Measurements from ENCODE around the gene FAM83F. TPM values are rescaled to one million over a fixed set of nuclear protein-coding genes. Genes with fewer than 3 reads are reported as not detected.
A peak's percentile ranks its signal among the peaks of the same experiment; 100 is the strongest.

Gene FAM83F
- total and polyA plus RNA-seq, 10 of the 15 experiments (the other 5 are each of a cell fraction or from before 2014, with no cell fraction given), result 0.01 to 0.05 (median 0.01) TPM; not detected in 7

GRCh38 chr22:40070701-40071100 lies 75.9 kb downstream of the FAM83F start:
- in situ Hi-C loops (cut with MboI) (no loop called here), intact Hi-C loops (cut with micrococcal nuclease; ENCODE audit: unreplicated experiment) (no loop called here)
- Histone ChIP-seq H3K36me3 (ENCODE audit: control insufficient read depth in 2 of 2, insufficient read depth in 2 of 2, low read length in 1 of 2) (no peaks in the 10 kb centered on the region), H3K4me2 (ENCODE audit: control insufficient read depth, insufficient read depth) (no peak overlapping the region), H2AFZ (ENCODE audit: control insufficient read depth, low read depth, low read length) (no peak overlapping the region), H3K27ac (ENCODE audit: control insufficient read depth, insufficient read depth) (no peak overlapping the region), H3K79me2 (ENCODE audit: control insufficient read depth, insufficient read depth, low read length) (no peaks in the 10 kb centered on the region; the same call in 1 of the 2 replicates), H3K4me1 (ENCODE audit: control insufficient read depth, insufficient read depth, low read length) (peaks cover 9% of the 10 kb centered on the region; the same call in 1 of the 2 replicates), H3K27me3 (replicated peaks in 1 of 2; ENCODE audit: control insufficient read depth in 2 of 2, insufficient read depth in 2 of 2, low read length in 1 of 2) (no peaks in the 10 kb centered on the region), H3K4me3 (no peak overlapping the region), H3K9me3 (replicated peaks; ENCODE audit: control insufficient read depth, insufficient read depth, low read length) (no peaks in the 10 kb centered on the region), H3K9ac (ENCODE audit: control insufficient read depth, insufficient read depth, low read length) (no peak overlapping the region), H4K20me1 (ENCODE audit: control insufficient read depth, insufficient read depth) (no peaks in the 10 kb centered on the region)
- FAIRE-seq (no peak), DNase-seq (ENCODE audit: low read depth, low spot score) (no peak), ATAC-seq (0 out of 3 replicates have a peak, but pooled peaks have one; percentile 37)
- RAD21 ChIA-PET (ENCODE audit: unreplicated experiment), result interaction anchor here (0.7 to 1.3 kb wide), 5 partner anchors 26 to 276 kb away, joined by 3 to 4 read pairs (median 3); partner anchors contain the start of gene TNRC6B
- POLR2A ChIA-PET, result interaction anchor here (0.6 to 1.7 kb wide), 3 partner anchors 14 to 276 kb away, joined by 3 to 4 read pairs (median 3); no protein-coding TSS in a partner anchor
- SMC1A ChIA-PET (ENCODE audit: uncharacterized antibody, unreplicated experiment), result interaction anchor here (0.7 to 2.5 kb wide), 10 partner anchors 9 to 145 kb away, joined by 3 to 8 read pairs (median 3); no protein-coding TSS in a partner anchor
- CTCF ChIA-PET, result interaction anchor here (0.8 to 1.5 kb wide), 4 partner anchors 9 to 18 kb away, joined by 3 to 4 read pairs (median 3); no protein-coding TSS in a partner anchor
- no peak for TF ChIP-seq ETV6 (conservative IDR thresholded peaks at IDR 0.05 in 1 of 2, IDR thresholded peaks at IDR 0.05 in 1 of 2; ENCODE audit: borderline replicate concordance in 1 of 2, low read depth in 1 of 2)
- TF ChIP-seq ZSCAN29 (IDR thresholded peaks at IDR 0.05), result no peak
- TF ChIP-seq NR2F1 (conservative IDR thresholded peaks at IDR 0.05), result 0 out of 2 replicates have a peak, but pooled peaks have one; percentile 36
- TF ChIP-seq MEF2A (IDR thresholded peaks at IDR 0.05; ENCODE audit: insufficient read depth, low read depth, low read length), result 0 out of 2 replicates have a peak, but pooled peaks have one; percentile 45
- no peak for TF ChIP-seq RAD51 (IDR thresholded peaks at IDR 0.05)
- peak; percentile 36; the same call in 1 of the 2 replicates for TF ChIP-seq JUNB (IDR thresholded peaks at IDR 0.05)
- no TSS peak for BruUV-seq (replicated peaks)

- in situ Hi-C loops (cut with MboI) (no loop called here), intact Hi-C loops (cut with micrococcal nuclease; ENCODE audit: unreplicated experiment) (no loop called here)
- ATAC-seq (no peak), DNase-seq (ENCODE audit: low read depth, low spot score) (no peak), FAIRE-seq (no peak)
- Histone ChIP-seq H3K9me3 (replicated peaks; ENCODE audit: control insufficient read depth, insufficient read depth, low read length) (no peaks in the 10 kb centered on the region), H3K79me2 (ENCODE audit: control insufficient read depth, insufficient read depth, low read length) (no peaks in the 10 kb centered on the region; the same call in 1 of the 2 replicates), H3K4me2 (ENCODE audit: control insufficient read depth, insufficient read depth) (no peak overlapping the region), H3K9ac (ENCODE audit: control insufficient read depth, insufficient read depth, low read length) (no peak overlapping the region), H4K20me1 (ENCODE audit: control insufficient read depth, insufficient read depth) (no peaks in the 10 kb centered on the region), H3K27me3 (replicated peaks in 1 of 2; ENCODE audit: control insufficient read depth in 2 of 2, insufficient read depth in 2 of 2, low read length in 1 of 2) (no peaks in the 10 kb centered on the region), H2AFZ (ENCODE audit: control insufficient read depth, low read depth, low read length) (no peak overlapping the region), H3K36me3 (ENCODE audit: control insufficient read depth in 2 of 2, insufficient read depth in 2 of 2, low read length in 1 of 2) (no peaks in the 10 kb centered on the region), H3K4me3 (no peak overlapping the region), H3K4me1 (ENCODE audit: control insufficient read depth, insufficient read depth, low read length) (peaks cover 9% of the 10 kb centered on the region; the same call in 1 of the 2 replicates), H3K27ac (ENCODE audit: control insufficient read depth, insufficient read depth) (no peak overlapping the region)
- ChIA-PET RAD21 (ENCODE audit: unreplicated experiment) (interaction anchor here (1.2 kb wide), 1 partner anchor 27 kb away, joined by 4 read pairs; no protein-coding TSS in a partner anchor), POLR2A (interaction anchor here (1.7 kb wide), 1 partner anchor 17 kb away, joined by 4 read pairs; no protein-coding TSS in a partner anchor), SMC1A (ENCODE audit: uncharacterized antibody, unreplicated experiment) (interaction anchor here (0.8 to 2.5 kb wide), 7 partner anchors 16 to 276 kb away, joined by 3 to 8 read pairs (median 3); partner anchors contain the start of gene TNRC6B), CTCF (interaction anchor here (0.8 to 1.5 kb wide), 2 partner anchors 13 to 14 kb away, joined by 3 to 4 read pairs; no protein-coding TSS in a partner anchor)
- TF ChIP-seq HDAC6 (IDR thresholded peaks at IDR 0.05; ENCODE audit: unreplicated experiment), result no peak
- no peak for TF ChIP-seq FOXM1 (IDR thresholded peaks at IDR 0.05; ENCODE audit: low read depth, low read length)
- no peak for TF ChIP-seq CREM (IDR thresholded peaks at IDR 0.05; ENCODE audit: low read depth)
- no peak for TF ChIP-seq E2F4 (IDR thresholded peaks at IDR 0.05; ENCODE audit: low read depth, low read length)
- TF ChIP-seq SUPT20H (IDR thresholded peaks at IDR 0.05; ENCODE audit: borderline replicate concordance, control insufficient read depth, low read depth, low read length), result no peak
- no peak for TF ChIP-seq JUNB (IDR thresholded peaks at IDR 0.05)
- TF ChIP-seq ATF3 (IDR thresholded peaks at IDR 0.05; ENCODE audit: borderline replicate concordance, extremely low read depth, low read depth, low read length), result no peak
- no peak for TF ChIP-seq MYC (IDR thresholded peaks at IDR 0.05; ENCODE audit: insufficient read depth, insufficient read length, insufficient replicate concordance, low read length, severe bottlenecking)
- 96% methylated on average over 8 of the region's 8 CpGs for WGBS (ENCODE audit: insufficient coverage, insufficient replicate concordance, low lambda C conversion rate, missing lambda C conversion rate)
- no TSS peak for BruUV-seq (replicated peaks)
Observed at GRCh38 chr22:40071720-40072119, 77.0 kb downstream of the FAM83F start.

Measured in GM12878 (cell line).